K562 (cell line): ENCODE measurements around the gene METAP1D. TPM values are rescaled to one million over a fixed set of nuclear protein-coding genes. Genes with fewer than 3 reads are reported as not detected.
A peak's percentile ranks its signal among the peaks of the same experiment; 100 is the strongest.

ENCODE experiments used
- ATAC-seq: fragments of 200-7000 bp; cut with Tn5 transposase; 3 replicates; pipeline ENCODE4 v1.9.1; 2020; ENCODE audit warnings: moderate library complexity
- BruUV-seq: library from RNA; stranded (reverse); fragments of 400-500 nt; replicated peaks from 2 replicates; lab custom pipeline; 2021; lab: Mats Ljungman, UMichigan
- CTCF ChIA-PET: fragments of 300-600 bp; formaldehyde crosslinking; extraction: SDS; loops from one replicate; lab custom pipeline; 2021; ENCODE audit warnings: low intra/inter-chr PET ratio; lab: Yijun Ruan, JAX
- POLR2A ChIA-PET: fragments of 300-600, 350-650 bp; sonication (Branson Sonifier 250); formaldehyde crosslinking; extraction: SDS; loops from one replicate; lab custom pipeline; 2021; ENCODE audit warnings: antibody characterized with exemption, inconsistent platforms; lab: Yijun Ruan, JAX
- DNase-seq, 4 experiments: peaks; one replicate each; pipeline versions ENCODE4 v3.0.0 to v3.0.0-alpha.2; 2011 to 2018; ENCODE audit warnings: low spot score in 3 of 4, mixed read lengths in 3 of 4; ENCODE audit errors: extremely low read depth in 1 of 4
- FAIRE-seq: peaks from 2 replicates; lab custom pipeline; 2011; peaks lifted over from hg19 to GRCh38; lab: Jason Lieb, UNC
- H2AFZ ChIP-seq: 2 replicates; pipeline ENCODE4 v1.6.0; 2011; ENCODE audit warnings: low read depth, low read length, control low read depth, inconsistent platforms
- H3K27ac ChIP-seq: fragments of 200-600 bp; 3 replicates; pipeline ENCODE4 v1.8.0; 2011; ENCODE audit warnings: low read depth, mild to moderate bottlenecking, control low read depth, inconsistent platforms, low read length, moderate library complexity, mixed read lengths; ENCODE audit errors: extremely low read depth
- H3K27me3 ChIP-seq, 2 experiments: fragments of 300-600 bp in 1 of 2; 2 replicates in 1 of 2; 3 replicates in 1 of 2; pipeline versions ENCODE4 v1.6.0 to v1.8.0; 2011; ENCODE audit warnings: inconsistent platforms in 2 of 2, low read length in 2 of 2, mild to moderate bottlenecking in 1 of 2, mixed read lengths in 1 of 2, moderate library complexity in 1 of 2; ENCODE audit not compliant: control insufficient read depth in 2 of 2, insufficient read depth in 2 of 2
- H3K36me3 ChIP-seq: fragments of 300-600 bp; 3 replicates; pipeline ENCODE4 v1.8.0; 2011; ENCODE audit warnings: mild to moderate bottlenecking, low read length, inconsistent platforms; ENCODE audit not compliant: control insufficient read depth, insufficient read depth
- H3K4me1 ChIP-seq, 2 experiments: fragments of 200-600 bp in 1 of 2; replicated peaks in 1 of 2; 2 replicates in 1 of 2; 3 replicates in 1 of 2; pipeline versions ENCODE4 v1.5.1 to v1.8.0; 2011; ENCODE audit warnings: inconsistent platforms in 2 of 2, low read length in 2 of 2, mild to moderate bottlenecking in 1 of 2, mixed read lengths in 1 of 2, moderate library complexity in 1 of 2; ENCODE audit not compliant: control insufficient read depth in 2 of 2, insufficient read depth in 2 of 2
- H3K4me2 ChIP-seq: 2 replicates; pipeline ENCODE4 v1.6.1; 2011; ENCODE audit warnings: low read length, control low read depth, inconsistent platforms, mixed read lengths; ENCODE audit not compliant: insufficient read depth
- H3K4me3 ChIP-seq: fragments of 200-600 bp; sonication (generic), shearing (Covaris generic); 2 replicates; pipeline ENCODE4 v1.5.1; 2016; ENCODE audit warnings: control low read depth, inconsistent platforms
- H3K79me2 ChIP-seq: fragments of 200-600 bp; 3 replicates; pipeline ENCODE4 v1.8.0; 2011; ENCODE audit warnings: low read length, inconsistent platforms; ENCODE audit not compliant: control insufficient read depth, insufficient read depth
- H3K9ac ChIP-seq, 2 experiments: 2 replicates each; pipeline versions ENCODE4 v1.6.0 to v1.6.1; 2011; ENCODE audit warnings: low read depth in 2 of 2, low read length in 2 of 2, control low read depth in 1 of 2, inconsistent platforms in 1 of 2, mild to moderate bottlenecking in 1 of 2, mixed read lengths in 1 of 2; ENCODE audit not compliant: insufficient read depth in 1 of 2
- H3K9me1 ChIP-seq: one replicate; pipeline ENCODE4 v1.6.0; 2011; ENCODE audit warnings: inconsistent platforms, mild to moderate bottlenecking, low read length, moderate library complexity; ENCODE audit not compliant: control insufficient read depth, insufficient read depth
- H3K9me3 ChIP-seq: replicated peaks from 2 replicates; pipeline ENCODE4 v1.5.1; 2011; ENCODE audit warnings: low read depth, low read length, inconsistent platforms; ENCODE audit not compliant: control insufficient read depth, insufficient read depth
- H4K20me1 ChIP-seq: replicated peaks from 2 replicates; pipeline ENCODE4 v1.6.1; 2011; ENCODE audit warnings: low read length, inconsistent platforms, mixed read lengths; ENCODE audit not compliant: control insufficient read depth, insufficient read depth
- ADNP ChIP-seq: fragments of 200-800 bp; sonication (Bioruptor generic); IDR thresholded peaks from 2 replicates; pipeline ENCODE4 v1.6.1; 2016; ENCODE audit warnings: missing genetic modification characterization, missing compliant biosample characterization
- EGR1 ChIP-seq: fragments of 450-650 bp; conservative IDR thresholded peaks from 2 replicates; pipeline ENCODE4 v1.6.1; 2017; ENCODE audit warnings: mild to moderate bottlenecking
- IFI16 ChIP-seq: fragments of 250-450 bp; sonication (Bioruptor Pico); IDR thresholded peaks from 2 replicates; pipeline ENCODE4 v2.1.2; 2022; ENCODE audit warnings: mild to moderate bottlenecking, inconsistent platforms
- KLF16 ChIP-seq: IDR thresholded peaks from 2 replicates; pipeline ENCODE4 v1.6.1; 2016; ENCODE audit warnings: antibody characterized with exemption
- MCM3 ChIP-seq: fragments of 450-650 bp; IDR thresholded peaks from 2 replicates; pipeline ENCODE4 v1.6.1; 2016
- MXD1 ChIP-seq: fragments of 250-450 bp; sonication (Bioruptor Pico); IDR thresholded peaks from 2 replicates; pipeline ENCODE4 v1.8.0; 2021; ENCODE audit warnings: borderline replicate concordance, mild to moderate bottlenecking, moderate library complexity; ENCODE audit not compliant: poor library complexity, severe bottlenecking
- NFRKB ChIP-seq: fragments of 450-650 bp; IDR thresholded peaks from 2 replicates; pipeline ENCODE4 v1.6.1; 2016; ENCODE audit warnings: low read depth
- PML ChIP-seq: IDR thresholded peaks from 2 replicates; pipeline ENCODE4 v1.6.1; 2012; ENCODE audit warnings: low read length, inconsistent platforms
- RNF2 ChIP-seq: sonication (generic); IDR thresholded peaks from 2 replicates; pipeline ENCODE4 v1.6.1; 2016
- SMAD3 ChIP-seq: fragments of 450-650 bp; formaldehyde crosslinking; conservative IDR thresholded peaks from 2 replicates; pipeline ENCODE4 v1.4.0; 2020; ENCODE audit warnings: mild to moderate bottlenecking
- SP1 ChIP-seq: sonication (generic); formaldehyde crosslinking; IDR thresholded peaks from 2 replicates; pipeline ENCODE4 v1.8.1; 2022; ENCODE audit warnings: mild to moderate bottlenecking, missing genetic modification reagents
- SRSF7 ChIP-seq: fragments of 200-400 bp; formaldehyde crosslinking; optimal IDR thresholded peaks from 2 replicates; pipeline ENCODE3; 2017; ENCODE audit warnings: mild to moderate bottlenecking, low read depth, low read length
- ZFP1 ChIP-seq: fragments of 450-650 bp; formaldehyde crosslinking; IDR thresholded peaks from 2 replicates; pipeline ENCODE4 v1.4.0; 2020; ENCODE audit warnings: mild to moderate bottlenecking, mixed read lengths
- ZMIZ1 ChIP-seq, 2 experiments: fragments of 150-350 bp in 1 of 2; IDR thresholded peaks; 2 replicates each; pipeline ENCODE4 v1.6.1; 2012 to 2016; ENCODE audit warnings: low read depth in 2 of 2, low read length in 2 of 2, mild to moderate bottlenecking in 1 of 2, moderate library complexity in 1 of 2
- ZNF175 ChIP-seq: fragments of 200-800 bp; sonication (Bioruptor generic); IDR thresholded peaks from 2 replicates; pipeline ENCODE4 v1.6.1; 2016; ENCODE audit warnings: low read depth, mild to moderate bottlenecking, missing genetic modification characterization, missing compliant biosample characterization
- ZNF589 ChIP-seq: fragments of 200-800 bp; sonication (Bioruptor generic); IDR thresholded peaks from 2 replicates; pipeline ENCODE4 v1.6.1; 2016; ENCODE audit warnings: low read depth, missing genetic modification characterization, missing compliant biosample characterization
- ZNF644 ChIP-seq: fragments of 200-800 bp; sonication (Bioruptor generic); IDR thresholded peaks from 2 replicates; pipeline ENCODE4 v1.6.1; 2016; ENCODE audit warnings: low read depth, missing genetic modification characterization, missing compliant biosample characterization
- ZNF766 ChIP-seq: fragments of 200-800 bp; sonication (Bioruptor generic); conservative IDR thresholded peaks from 2 replicates; pipeline ENCODE4 v1.6.1; 2016; ENCODE audit warnings: missing genetic modification characterization, missing compliant biosample characterization
- whole genome bisulfite sequencing: fragments of 100-300 bp; shearing (Covaris generic); methylation state at CpG from one replicate; pipeline ENCODE4 v1.1.6; 2016; ENCODE audit warnings: low coverage, mixed read lengths; ENCODE audit not compliant: insufficient coverage; ENCODE audit errors: missing lambda C conversion rate; 5-methylcytosine and 5-hydroxymethylcytosine counted together
- in situ Hi-C: fragments of 300-500 bp; cut with MboI; formaldehyde crosslinking; loops from 4 replicates; pipeline ENCODE4 v1.15.0; 2018; ENCODE audit warnings: inconsistent platforms, mixed read lengths
- intact Hi-C: fragments of 100-400 bp; cut with micrococcal nuclease; formaldehyde crosslinking; loops from 2 replicates; pipeline ENCODE4 v1.14.2; 2022
- polyA plus RNA-seq, 8 experiments: library from polyadenylated mRNA; depleted of rRNA in 4 of 8; stranded (reverse) in 5 of 8; unstranded in 3 of 8; fragments of >200 nt; fragmentation: Nextera tagmentation in 2 of 8; fragmentation: Illumina TruSeq in 1 of 8; extraction: Ambion mirVana in 2 of 8; extraction: Trizol in 1 of 8; gene quantifications; 2 replicates each; pipeline versions ENCODE4 v1.2.1 to v1.2.3, GENCODE V29; 2011 to 2014; ENCODE audit warnings: inconsistent platforms in 1 of 8, missing spikeins in 1 of 8
- total RNA-seq, 7 experiments: library from RNA; depleted of rRNA in 6 of 7; stranded (reverse); fragments of >200 nt in 6 of 7; fragmentation: Illumina TruSeq in 2 of 7; extraction: Trizol in 2 of 7; gene quantifications; 2 replicates each; pipeline versions ENCODE4 v1.2.1 to v1.2.3, GENCODE V29; 2011 to 2021; ENCODE audit warnings: low replicate concordance in 1 of 7

Gene METAP1D
- total and polyA plus RNA-seq, 9 of the 15 experiments (the other 6 are each of a cell fraction or from before 2014, with no cell fraction given) = 8.0 to 23.4 (median 15.7) TPM

GRCh38 chr2:172049567-172050120 is 49.9 kb downstream of the METAP1D start (continued):
- 0 out of 2 replicates have a peak, but pooled peaks have one; percentile 21 for TF ChIP-seq ZNF766 (CRISPR knock-in tag)
- no peak for TF ChIP-seq RNF2
- TF ChIP-seq ZNF175 (CRISPR knock-in tag) = peak; percentile 64

GRCh38 chr2:172050479-172051125 is 50.8 kb downstream of the METAP1D start:
- intact Hi-C loops = no loop called here
- Histone ChIP-seq H3K36me3 (no peaks in the 10 kb centered on the region), H4K20me1 (no peaks in the 10 kb centered on the region), H3K79me2 (peaks cover 11% of the 10 kb centered on the region; the same call in 2 of the 3 replicates), H2AFZ (peak overlapping the region; percentile 75), H3K4me2 (no peak overlapping the region), H3K9me1 (no peaks in the 10 kb centered on the region), H3K27me3 (no peaks in the 10 kb centered on the region), H3K27ac (peak overlapping the region; percentile 24; the same call in 2 of the 3 replicates), H3K4me1 (peaks cover 3 to 41% of the 10 kb centered on the region in 2 experiments; a peak in 4 of 5 replicates), H3K4me3 (no peak overlapping the region), H3K9ac (peak overlapping the region in 1 of 2 experiments; percentile 62; a peak in 2 of 4 replicates), H3K9me3 (no peaks in the 10 kb centered on the region)
- BruUV-seq = no TSS peak
- DNase-seq (no peak), ATAC-seq (peak; percentile 15; the same call in 2 of the 3 replicates), FAIRE-seq (no peak)
- in situ Hi-C loops = no loop called here
- ChIA-PET POLR2A (interaction anchor here (1.1 to 3.0 kb wide), 4 partner anchors 8 to 127 kb away, joined by 4 to 17 read pairs (median 6); partner anchors contain the start of gene DLX1), CTCF (no interaction called here)
- WGBS = 58% methylated on average over 1 of the region's 1 CpG
- no peak for TF ChIP-seq ZMIZ1 (IDR thresholded peaks at IDR 0.05; ENCODE audit: low read depth in 2 of 2, low read length in 2 of 2)
- TF ChIP-seq IFI16 = no peak
- no peak for TF ChIP-seq SRSF7
- no peak for TF ChIP-seq EGR1
- no peak for TF ChIP-seq KLF16
- TF ChIP-seq ADNP (tag) = 0 out of 2 replicates have a peak, but pooled peaks have one; percentile 51
- no peak for TF ChIP-seq PML
- no peak for TF ChIP-seq SP1 (CRISPR knock-in tag)
- TF ChIP-seq ZFP1 (CRISPR knock-in tag) = no peak
- 0 out of 2 replicates have a peak, but pooled peaks have one; percentile 25 for TF ChIP-seq ZNF644 (tag)
- no peak for TF ChIP-seq MXD1
- no peak for TF ChIP-seq SMAD3 (CRISPR knock-in tag)
- TF ChIP-seq ZNF589 (CRISPR knock-in tag) = peak; percentile 72; the same call in 1 of the 2 replicates
- no peak for TF ChIP-seq MCM3
- 0 out of 2 replicates have a peak, but pooled peaks have one; percentile 7 for TF ChIP-seq NFRKB
